Heart left ventricle (tissue), 13 donors: ENCODE measurements around the gene TERC.

Source experiments
- POLR2A ChIP-seq, 2 donors: fragments of 450-650 bp; IDR thresholded peaks; one replicate each; pipeline ENCODE4 v1.6.1; 2017; ENCODE audit warnings: antibody characterized with exemption in 2 of 2, mild to moderate bottlenecking in 2 of 2, moderate library complexity in 2 of 2
- TF ChIP-seq, protein P1 (sequence below), 12 donors: fragments of 200-600 bp; sonication (generic) in 4 of 12; IDR thresholded peaks; one replicate each; pipeline versions ENCODE4 v1.5.0 to v1.8.0; 2018 to 2022; ENCODE audit warnings: antibody characterized with exemption in 12 of 12, mild to moderate bottlenecking in 5 of 12
- donor health status: ischemic (EF 13 %, LVEDD 7.1; RV severe dilation, severe dysfunction).
- donor health status: DM: no; HTN: yes; CAD: no.
- donor health status: DM: no; HTN: no; CAD: no.
- donor health status: ischemic (EF 25% LVEDD 6.9; RV normal size, moderate dysfunction).
- donor health status: ischemic (EF 25% LVEDD 5.7; RV mildly dilated, moderate dysfunction).
- donor health status: ischemic (EF 35%, LVEDD 5.7; RV mildly dilated, moderate dysfunction).
- donor health status: nonischemic (EF 11% LVEDD 7.7; RV severe dilation, severe dysfunction).
- donor health status: DM: yes; HTN: yes; CAD: no.
- donor health status: PGD.
- donor health status: ischemic (EF 29% LVEDD 5.4; RV normal size, mild dysfunction).
- donor health status: nonischemic (EF 23%, LVEDD 6.1; RV moderate dilation, normal function).

DNA sequence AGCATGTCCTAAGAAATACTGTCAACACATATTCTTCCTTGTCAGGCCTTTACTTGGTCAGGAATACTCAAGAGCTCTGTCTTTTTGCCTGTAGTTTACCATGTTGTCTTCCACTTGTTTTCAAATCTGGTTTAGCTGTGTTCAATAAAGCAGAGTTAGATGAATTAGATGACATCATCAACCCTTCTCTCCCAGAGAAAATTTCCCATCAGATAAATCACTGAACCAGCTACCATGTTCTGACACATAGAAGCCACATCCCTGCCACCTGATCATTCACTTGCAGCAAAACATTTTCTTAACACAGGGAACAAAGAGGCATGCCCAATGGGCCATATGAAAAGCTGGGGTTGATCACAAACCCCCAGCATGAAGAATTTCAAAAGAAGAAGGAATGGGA, 42.1 kb downstream of the TERC start:
- TF ChIP-seq, protein P1, sequence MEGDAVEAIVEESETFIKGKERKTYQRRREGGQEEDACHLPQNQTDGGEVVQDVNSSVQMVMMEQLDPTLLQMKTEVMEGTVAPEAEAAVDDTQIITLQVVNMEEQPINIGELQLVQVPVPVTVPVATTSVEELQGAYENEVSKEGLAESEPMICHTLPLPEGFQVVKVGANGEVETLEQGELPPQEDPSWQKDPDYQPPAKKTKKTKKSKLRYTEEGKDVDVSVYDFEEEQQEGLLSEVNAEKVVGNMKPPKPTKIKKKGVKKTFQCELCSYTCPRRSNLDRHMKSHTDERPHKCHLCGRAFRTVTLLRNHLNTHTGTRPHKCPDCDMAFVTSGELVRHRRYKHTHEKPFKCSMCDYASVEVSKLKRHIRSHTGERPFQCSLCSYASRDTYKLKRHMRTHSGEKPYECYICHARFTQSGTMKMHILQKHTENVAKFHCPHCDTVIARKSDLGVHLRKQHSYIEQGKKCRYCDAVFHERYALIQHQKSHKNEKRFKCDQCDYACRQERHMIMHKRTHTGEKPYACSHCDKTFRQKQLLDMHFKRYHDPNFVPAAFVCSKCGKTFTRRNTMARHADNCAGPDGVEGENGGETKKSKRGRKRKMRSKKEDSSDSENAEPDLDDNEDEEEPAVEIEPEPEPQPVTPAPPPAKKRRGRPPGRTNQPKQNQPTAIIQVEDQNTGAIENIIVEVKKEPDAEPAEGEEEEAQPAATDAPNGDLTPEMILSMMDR (IDR thresholded peaks at IDR 0.05) = no peak
- TF ChIP-seq POLR2A (IDR thresholded peaks at IDR 0.05) = no peak
